ENCODE measurements around the gene COPS8. TPM values are rescaled to one million over a fixed set of nuclear protein-coding genes. Genes with fewer than 3 reads are reported as not detected.

The COPS8 gene
- total RNA-seq, 1 experiment from 2014 or later: 64.7 TPM

- Histone ChIP-seq H3K9me3 (ENCODE audit: insufficient read depth, low read depth) (peaks cover 15% of the 10 kb centered on the region; the same call in 1 of the 2 replicates), H3F3A (ENCODE audit: insufficient read depth, low read depth) (peaks cover 34% of the 10 kb centered on the region), H3K27me3 (ENCODE audit: insufficient read depth, low read depth) (no peaks in the 10 kb centered on the region), H4K20me1 (ENCODE audit: insufficient read depth) (no peaks in the 10 kb centered on the region), H3K9me2 (ENCODE audit: insufficient read depth) (no peaks in the 10 kb centered on the region), H3K79me2 (ENCODE audit: low read depth) (no peaks in the 10 kb centered on the region), H3K4me2 (no peak overlapping the region), H3K4me3 (no peak overlapping the region), H3K4me1 (replicated peaks; ENCODE audit: insufficient read depth) (peaks cover 16% of the 10 kb centered on the region), H3K36me3 (ENCODE audit: low read depth) (no peaks in the 10 kb centered on the region), H2AFZ (no peak overlapping the region), H3K27ac (no peak overlapping the region)
- TF ChIP-seq, protein P1, sequence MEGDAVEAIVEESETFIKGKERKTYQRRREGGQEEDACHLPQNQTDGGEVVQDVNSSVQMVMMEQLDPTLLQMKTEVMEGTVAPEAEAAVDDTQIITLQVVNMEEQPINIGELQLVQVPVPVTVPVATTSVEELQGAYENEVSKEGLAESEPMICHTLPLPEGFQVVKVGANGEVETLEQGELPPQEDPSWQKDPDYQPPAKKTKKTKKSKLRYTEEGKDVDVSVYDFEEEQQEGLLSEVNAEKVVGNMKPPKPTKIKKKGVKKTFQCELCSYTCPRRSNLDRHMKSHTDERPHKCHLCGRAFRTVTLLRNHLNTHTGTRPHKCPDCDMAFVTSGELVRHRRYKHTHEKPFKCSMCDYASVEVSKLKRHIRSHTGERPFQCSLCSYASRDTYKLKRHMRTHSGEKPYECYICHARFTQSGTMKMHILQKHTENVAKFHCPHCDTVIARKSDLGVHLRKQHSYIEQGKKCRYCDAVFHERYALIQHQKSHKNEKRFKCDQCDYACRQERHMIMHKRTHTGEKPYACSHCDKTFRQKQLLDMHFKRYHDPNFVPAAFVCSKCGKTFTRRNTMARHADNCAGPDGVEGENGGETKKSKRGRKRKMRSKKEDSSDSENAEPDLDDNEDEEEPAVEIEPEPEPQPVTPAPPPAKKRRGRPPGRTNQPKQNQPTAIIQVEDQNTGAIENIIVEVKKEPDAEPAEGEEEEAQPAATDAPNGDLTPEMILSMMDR (conservative IDR thresholded peaks at IDR 0.05): no peak
- TF ChIP-seq EZH2 (IDR thresholded peaks at IDR 0.05; ENCODE audit: low read depth): no peak
- no TSS peak for BruUV-seq (replicated peaks)
- ChIA-PET POLR2A (ENCODE audit: unreplicated experiment) (interaction anchor here (0.6 kb wide), 1 partner anchor 343 kb away, joined by 6 read pairs; no protein-coding TSS in a partner anchor), CTCF (no interaction called here)
- DNase-seq: no peak
- intact Hi-C loops (cut with micrococcal nuclease; ENCODE audit: unreplicated experiment): no loop called here
Observed at GRCh38 chr2:237131749-237132533, 46.3 kb downstream of the COPS8 start.

- no peak overlapping the region for H3K4me3 ChIP-seq
- BruUV-seq (replicated peaks): no TSS peak
- H3K4me1 ChIP-seq (replicated peaks; ENCODE audit: insufficient read depth): peaks cover 10% of the 10 kb centered on the region
- peaks cover 34% of the 10 kb centered on the region for H3F3A ChIP-seq (ENCODE audit: insufficient read depth, low read depth)
- H3K9me2 ChIP-seq (ENCODE audit: insufficient read depth): no peaks in the 10 kb centered on the region
- intact Hi-C loops (cut with micrococcal nuclease; ENCODE audit: unreplicated experiment): no loop called here
- H3K4me2 ChIP-seq: no peak overlapping the region
- POLR2A ChIA-PET (ENCODE audit: unreplicated experiment): interaction anchor here (0.6 kb wide), 1 partner anchor 343 kb away, joined by 6 read pairs; no protein-coding TSS in a partner anchor
- CTCF ChIA-PET: no interaction called here
- H2AFZ ChIP-seq: no peak overlapping the region
- no peaks in the 10 kb centered on the region for H4K20me1 ChIP-seq (ENCODE audit: insufficient read depth)
- TF ChIP-seq, protein P1 (conservative IDR thresholded peaks at IDR 0.05): peak; percentile 53
- TF ChIP-seq EZH2 (IDR thresholded peaks at IDR 0.05; ENCODE audit: low read depth): no peak
- DNase-seq: no peak
- no peaks in the 10 kb centered on the region for H3K27me3 ChIP-seq (ENCODE audit: insufficient read depth, low read depth)
- H3K36me3 ChIP-seq (ENCODE audit: low read depth): no peaks in the 10 kb centered on the region
- H3K79me2 ChIP-seq (ENCODE audit: low read depth): no peaks in the 10 kb centered on the region
- H3K9me3 ChIP-seq (ENCODE audit: insufficient read depth, low read depth): peaks cover 15% of the 10 kb centered on the region; the same call in 1 of the 2 replicates
- no peak overlapping the region for H3K27ac ChIP-seq
Observed at GRCh38 chr2:237132799-237133198, 47.1 kb downstream of the COPS8 start.

GRCh38 chr2:237134321-237135230, 48.9 kb downstream of the COPS8 start:
- CTCF ChIA-PET: interaction anchor here (0.6 to 0.7 kb wide), 2 partner anchors 148 to 1007 kb away, joined by 6 to 9 read pairs; no protein-coding TSS in a partner anchor
- no peak overlapping the region for H3K27ac ChIP-seq

More at GRCh38 chr2:237134321-237135230, 48.9 kb downstream of the COPS8 start:
- peaks cover 28% of the 10 kb centered on the region; the same call in 1 of the 2 replicates for H3F3A ChIP-seq (ENCODE audit: insufficient read depth, low read depth)
- no peak overlapping the region for H2AFZ ChIP-seq
- H3K27me3 ChIP-seq (ENCODE audit: insufficient read depth, low read depth): no peaks in the 10 kb centered on the region
- no peaks in the 10 kb centered on the region for H3K36me3 ChIP-seq (ENCODE audit: low read depth)
- H3K79me2 ChIP-seq (ENCODE audit: low read depth): no peaks in the 10 kb centered on the region
- no peaks in the 10 kb centered on the region for H4K20me1 ChIP-seq (ENCODE audit: insufficient read depth)
- no peaks in the 10 kb centered on the region for H3K4me1 ChIP-seq (replicated peaks; ENCODE audit: insufficient read depth)
- DNase-seq: no peak
- H3K4me2 ChIP-seq: no peak overlapping the region
- no peak overlapping the region for H3K4me3 ChIP-seq
- no TSS peak for BruUV-seq (replicated peaks)
- no peaks in the 10 kb centered on the region for H3K9me2 ChIP-seq (ENCODE audit: insufficient read depth)
- H3K9me3 ChIP-seq (ENCODE audit: insufficient read depth, low read depth): peaks cover 15% of the 10 kb centered on the region; the same call in 1 of the 2 replicates
- POLR2A ChIA-PET (ENCODE audit: unreplicated experiment): no interaction called here
- intact Hi-C loops (cut with micrococcal nuclease; ENCODE audit: unreplicated experiment): no loop called here
- TF ChIP-seq, protein P1 (conservative IDR thresholded peaks at IDR 0.05): no peak
- TF ChIP-seq EZH2 (IDR thresholded peaks at IDR 0.05; ENCODE audit: low read depth): no peak

Measured in PC-9 (cell line).